Hepatocyte (in vitro differentiated cells): ENCODE data around the gene TCP11. TPM values are rescaled to one million over a fixed set of nuclear protein-coding genes. Genes with fewer than 3 reads are reported as not detected.
A peak's percentile ranks its signal among the peaks of the same experiment; 100 is the strongest.

ENCODE experiments used
- DNase-seq: peaks from one replicate; pipeline ENCODE4 v3.0.0-alpha.2; 2016; ENCODE audit warnings: low spot score
- H2AFZ ChIP-seq: fragments of 200-600 bp; sonication (generic); 2 replicates; pipeline ENCODE4 v1.6.0; 2016; ENCODE audit warnings: antibody characterized with exemption, mild to moderate bottlenecking
- H3K27ac ChIP-seq: fragments of 200-600 bp; sonication (generic); 2 replicates; pipeline ENCODE4 v1.5.1; 2016; ENCODE audit warnings: mild to moderate bottlenecking
- H3K27me3 ChIP-seq: fragments of 200-600 bp; sonication (generic); 2 replicates; pipeline ENCODE4 v1.6.1; 2016
- H3K36me3 ChIP-seq: fragments of 200-600 bp; sonication (generic); replicated peaks from 2 replicates; pipeline ENCODE4 v1.5.1; 2016; ENCODE audit warnings: low read depth; ENCODE audit not compliant: insufficient read depth
- H3K4me1 ChIP-seq: fragments of 200-600 bp; sonication (generic); 2 replicates; pipeline ENCODE4 v1.5.1; 2016; ENCODE audit warnings: mild to moderate bottlenecking, moderate library complexity; ENCODE audit not compliant: insufficient read depth
- H3K4me2 ChIP-seq: fragments of 200-600 bp; sonication (generic); 2 replicates; pipeline ENCODE4 v1.6.0; 2016
- H3K4me3 ChIP-seq: fragments of 200-600 bp; sonication (generic); 2 replicates; pipeline ENCODE4 v1.5.1; 2016; ENCODE audit warnings: mild to moderate bottlenecking
- H3K79me2 ChIP-seq: fragments of 200-600 bp; sonication (generic); 2 replicates; pipeline ENCODE4 v1.6.0; 2017; ENCODE audit warnings: mild to moderate bottlenecking
- H3K9me2 ChIP-seq: fragments of 200-600 bp; sonication (generic); replicated peaks from 2 replicates; pipeline ENCODE4 v1.6.0; 2017; ENCODE audit warnings: mild to moderate bottlenecking; ENCODE audit not compliant: insufficient read depth
- H3K9me3 ChIP-seq: fragments of 200-600 bp; sonication (generic); 2 replicates; pipeline ENCODE4 v1.5.1; 2016; ENCODE audit warnings: low read depth, mild to moderate bottlenecking
- H4K20me1 ChIP-seq: fragments of 200-600 bp; sonication (generic); 2 replicates; pipeline ENCODE4 v1.6.0; 2016; ENCODE audit warnings: mild to moderate bottlenecking; ENCODE audit not compliant: insufficient read depth, poor library complexity, severe bottlenecking
- CTCF ChIP-seq: fragments of 200-600 bp; sonication (generic); IDR thresholded peaks from 2 replicates; pipeline ENCODE4 v1.5.1; 2016; ENCODE audit warnings: antibody characterized with exemption, mild to moderate bottlenecking; ENCODE audit not compliant: poor library complexity
- EZH2 ChIP-seq: fragments of 200-600 bp; sonication (generic); IDR thresholded peaks from 2 replicates; pipeline ENCODE4 v1.6.1; 2016; ENCODE audit warnings: antibody characterized with exemption, mild to moderate bottlenecking, borderline replicate concordance
- EZH2phosphoT487 ChIP-seq: fragments of 200-600 bp; sonication (generic); IDR thresholded peaks from one replicate; pipeline ENCODE4 v1.6.1; 2018; ENCODE audit warnings: antibody characterized with exemption, mild to moderate bottlenecking, low read depth, moderate library complexity; ENCODE audit not compliant: unreplicated experiment, severe bottlenecking
- WGBS: methylation state at CpG from one replicate; pipeline ENCODE4 v1.1.6; 2016; ENCODE audit warnings: low lambda C conversion rate; ENCODE audit errors: missing lambda C conversion rate; 5-methylcytosine and 5-hydroxymethylcytosine counted together
- polyA plus RNA-seq: library from polyadenylated mRNA; unstranded; fragments of >200 nt; fragmentation: Nextera tagmentation; extraction: Ambion mirVana; gene quantifications from 2 replicates; pipeline ENCODE4 v1.2.1, GENCODE V29; 2016
- total RNA-seq: library from RNA; depleted of rRNA; stranded (reverse); fragments of >200 nt; gene quantifications from 2 replicates; pipeline ENCODE4 v1.2.3, GENCODE V29; 2014

Gene TCP11
- total and polyA plus RNA-seq, 2 experiments from 2014 or later: not detected

- H3K27me3 ChIP-seq: no peaks in the 10 kb centered on the region
- no peaks in the 10 kb centered on the region for H3K36me3 ChIP-seq
- TF ChIP-seq EZH2phosphoT487 (no peak), EZH2 (no peak), CTCF (no peak)
- no peak overlapping the region for H2AFZ ChIP-seq
- WGBS: 69% methylated on average over 5 of the region's 5 CpGs
- no peak overlapping the region for H3K4me3 ChIP-seq
- no peaks in the 10 kb centered on the region for H3K79me2 ChIP-seq
- H3K9me3 ChIP-seq: no peaks in the 10 kb centered on the region
- H3K4me2 ChIP-seq: no peak overlapping the region
- H3K27ac ChIP-seq: peak overlapping the region; percentile 46
- peaks cover 22% of the 10 kb centered on the region for H3K4me1 ChIP-seq
- H3K9me2 ChIP-seq: no peaks in the 10 kb centered on the region
- no peaks in the 10 kb centered on the region for H4K20me1 ChIP-seq
- DNase-seq: no peak
Observed at GRCh38 chr6:35178932-35179832, 38.0 kb upstream of the TCP11 start.

- TF ChIP-seq EZH2: no peak
- no peak for TF ChIP-seq EZH2phosphoT487
- TF ChIP-seq CTCF: no peak
- H2AFZ ChIP-seq: no peak overlapping the region
- no peak overlapping the region for H3K27ac ChIP-seq
- H3K27me3 ChIP-seq: no peaks in the 10 kb centered on the region
- no peaks in the 10 kb centered on the region for H3K9me2 ChIP-seq
- H3K4me1 ChIP-seq: peaks cover 22% of the 10 kb centered on the region
- no peaks in the 10 kb centered on the region for H3K79me2 ChIP-seq
- WGBS: 80% methylated on average over 2 of the region's 2 CpGs
- no peak overlapping the region for H3K4me3 ChIP-seq
- no peak overlapping the region for H3K4me2 ChIP-seq
- H4K20me1 ChIP-seq: no peaks in the 10 kb centered on the region
- H3K9me3 ChIP-seq: no peaks in the 10 kb centered on the region
- no peak for DNase-seq
- no peaks in the 10 kb centered on the region for H3K36me3 ChIP-seq
Observed at GRCh38 chr6:35178012-35178411, 36.9 kb upstream of the TCP11 start.

- no peaks in the 10 kb centered on the region for H3K9me3 ChIP-seq
- WGBS: 82% methylated on average over 2 of the region's 2 CpGs
- DNase-seq: no peak
- no peak overlapping the region for H3K4me2 ChIP-seq
- no peak for TF ChIP-seq EZH2
- TF ChIP-seq CTCF: no peak
- TF ChIP-seq EZH2phosphoT487: no peak
- H3K36me3 ChIP-seq: no peaks in the 10 kb centered on the region
- no peaks in the 10 kb centered on the region for H3K79me2 ChIP-seq
- no peak overlapping the region for H3K27ac ChIP-seq
- H3K9me2 ChIP-seq: no peaks in the 10 kb centered on the region
- H2AFZ ChIP-seq: no peak overlapping the region
- peaks cover 22% of the 10 kb centered on the region for H3K4me1 ChIP-seq
- H3K27me3 ChIP-seq: no peaks in the 10 kb centered on the region
- no peaks in the 10 kb centered on the region for H4K20me1 ChIP-seq
- no peak overlapping the region for H3K4me3 ChIP-seq
Observed at GRCh38 chr6:35177596-35177995, 36.5 kb upstream of the TCP11 start.
